Nephron progenitor cell (in vitro differentiated cells): ENCODE data around the gene PTGES3L.

Source experiments
- DNase-seq: peaks from one replicate; pipeline ENCODE4 v3.0.0; 2021
- H3K27ac Mint-ChIP-seq: 2 replicates; pipeline ENCODE4 v1.8.0; 2021; ENCODE audit warnings: mild to moderate bottlenecking, moderate library complexity, mixed read lengths
- H3K27me3 Mint-ChIP-seq: 2 replicates; pipeline ENCODE4 v1.8.0; 2021; ENCODE audit warnings: mild to moderate bottlenecking, low read depth, mixed read lengths; ENCODE audit not compliant: poor library complexity
- H3K36me3 Mint-ChIP-seq: 2 replicates; pipeline ENCODE4 v1.8.0; 2021; ENCODE audit warnings: low read depth, mixed read lengths
- H3K4me1 Mint-ChIP-seq: 2 replicates; pipeline ENCODE4 v1.8.0; 2021; ENCODE audit warnings: mixed read lengths
- H3K4me3 Mint-ChIP-seq: 2 replicates; pipeline ENCODE4 v1.8.0; 2021; ENCODE audit warnings: mild to moderate bottlenecking, moderate library complexity, mixed read lengths
- H3K9me3 Mint-ChIP-seq: 2 replicates; pipeline ENCODE4 v1.8.0; 2021; ENCODE audit warnings: mild to moderate bottlenecking, moderate library complexity, mixed read lengths
- TF ChIP-seq, protein P1 (sequence below): fragments of 200-600 bp; sonication (generic); IDR thresholded peaks from 2 replicates; pipeline ENCODE4 v1.5.0; 2021; ENCODE audit warnings: antibody characterized with exemption

The PTGES3L gene

DNA sequence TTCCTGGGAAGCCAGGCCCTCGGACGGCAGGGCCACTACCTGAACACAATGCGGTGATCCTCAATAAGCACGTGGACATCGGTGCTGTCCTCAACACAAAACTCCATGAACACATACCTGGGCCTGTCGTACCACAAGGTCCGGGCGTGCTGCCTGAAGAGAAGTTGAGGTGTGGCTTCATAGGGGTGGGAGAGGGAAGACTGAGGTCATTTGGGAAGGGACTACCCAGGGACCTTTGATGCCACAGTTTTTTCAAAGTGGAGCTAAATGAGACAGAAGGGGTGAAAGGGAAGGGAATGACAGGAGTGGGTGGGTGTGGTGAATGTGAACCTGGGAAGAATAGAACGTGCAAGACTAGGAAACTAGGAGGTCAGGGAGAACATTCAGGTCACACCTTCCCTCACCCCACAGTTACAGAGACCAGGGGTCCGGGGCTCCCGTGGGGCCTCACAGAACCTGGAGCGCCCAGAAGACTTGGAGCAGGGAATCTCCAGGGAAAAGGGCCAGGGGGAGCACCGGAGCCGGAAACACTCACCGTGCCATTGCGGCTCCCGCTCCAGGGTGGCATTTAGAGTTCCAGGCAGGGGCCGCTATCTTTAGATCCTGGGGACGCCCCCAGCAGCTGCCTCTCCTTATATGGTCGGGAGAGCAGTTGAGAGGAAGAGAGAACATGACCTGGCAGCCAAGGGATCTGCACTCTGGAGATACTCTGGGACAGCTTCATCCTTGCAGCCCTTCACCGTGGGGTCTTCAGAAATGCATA lies at the start of gene PTGES3L:
TSS of gene PTGES3L (minus strand) at position 570 of the 763 bp plus-strand sequence. CDS start at position 543, 27 bp downstream.
- DNase-seq: peak; percentile 35
- peaks cover 44% of the 10 kb centered on the region for H3K4me1 Mint-ChIP-seq
- peak within 1 kb of the TSS; percentile 98 for H3K27ac Mint-ChIP-seq
- no peaks in the 10 kb centered on the region for H3K9me3 Mint-ChIP-seq
- peaks cover 5% of the 10 kb centered on the region for H3K27me3 Mint-ChIP-seq
- H3K36me3 Mint-ChIP-seq: peaks cover 4% of the 10 kb centered on the region
- H3K4me3 Mint-ChIP-seq: peak within 1 kb of the TSS; percentile 98
- TF ChIP-seq, protein P1, sequence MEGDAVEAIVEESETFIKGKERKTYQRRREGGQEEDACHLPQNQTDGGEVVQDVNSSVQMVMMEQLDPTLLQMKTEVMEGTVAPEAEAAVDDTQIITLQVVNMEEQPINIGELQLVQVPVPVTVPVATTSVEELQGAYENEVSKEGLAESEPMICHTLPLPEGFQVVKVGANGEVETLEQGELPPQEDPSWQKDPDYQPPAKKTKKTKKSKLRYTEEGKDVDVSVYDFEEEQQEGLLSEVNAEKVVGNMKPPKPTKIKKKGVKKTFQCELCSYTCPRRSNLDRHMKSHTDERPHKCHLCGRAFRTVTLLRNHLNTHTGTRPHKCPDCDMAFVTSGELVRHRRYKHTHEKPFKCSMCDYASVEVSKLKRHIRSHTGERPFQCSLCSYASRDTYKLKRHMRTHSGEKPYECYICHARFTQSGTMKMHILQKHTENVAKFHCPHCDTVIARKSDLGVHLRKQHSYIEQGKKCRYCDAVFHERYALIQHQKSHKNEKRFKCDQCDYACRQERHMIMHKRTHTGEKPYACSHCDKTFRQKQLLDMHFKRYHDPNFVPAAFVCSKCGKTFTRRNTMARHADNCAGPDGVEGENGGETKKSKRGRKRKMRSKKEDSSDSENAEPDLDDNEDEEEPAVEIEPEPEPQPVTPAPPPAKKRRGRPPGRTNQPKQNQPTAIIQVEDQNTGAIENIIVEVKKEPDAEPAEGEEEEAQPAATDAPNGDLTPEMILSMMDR: no peak

DNA sequence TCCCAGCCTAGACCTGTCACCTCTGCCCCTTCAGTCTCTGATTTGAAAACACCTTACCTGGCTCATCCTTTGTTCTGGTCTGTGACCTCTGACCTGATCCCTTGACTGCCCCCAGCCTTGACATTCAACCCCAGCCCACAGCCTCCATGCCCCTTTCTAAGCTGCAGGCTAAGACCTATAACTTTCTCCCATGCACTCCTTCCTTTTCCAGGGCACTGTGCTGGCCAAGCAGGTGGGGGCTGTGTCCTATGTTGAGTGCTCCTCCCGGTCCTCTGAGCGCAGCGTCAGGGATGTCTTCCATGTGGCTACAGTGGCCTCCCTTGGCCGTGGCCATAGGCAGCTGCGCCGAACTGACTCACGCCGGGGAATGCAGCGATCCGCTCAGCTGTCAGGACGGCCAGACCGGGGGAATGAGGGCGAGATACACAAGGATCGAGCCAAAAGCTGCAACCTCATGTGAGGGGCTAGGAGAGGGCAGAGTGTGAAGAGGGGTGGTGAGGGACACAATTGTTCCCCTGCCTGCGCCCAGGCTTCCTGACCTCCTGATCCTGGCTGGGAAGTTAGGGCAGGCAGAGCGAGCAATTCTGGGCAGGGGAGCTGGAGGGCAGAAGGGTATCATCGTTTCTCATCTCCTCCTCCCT lies 48.5 kb upstream of the PTGES3L start:
- Mint-ChIP-seq H3K27ac (peak overlapping the region; percentile 28), H3K4me1 (peaks cover 64% of the 10 kb centered on the region), H3K9me3 (no peaks in the 10 kb centered on the region), H3K27me3 (no peaks in the 10 kb centered on the region), H3K36me3 (no peaks in the 10 kb centered on the region), H3K4me3 (peak overlapping the region; percentile 56)
- no peak for DNase-seq
- TF ChIP-seq, protein P1: no peak

DNA sequence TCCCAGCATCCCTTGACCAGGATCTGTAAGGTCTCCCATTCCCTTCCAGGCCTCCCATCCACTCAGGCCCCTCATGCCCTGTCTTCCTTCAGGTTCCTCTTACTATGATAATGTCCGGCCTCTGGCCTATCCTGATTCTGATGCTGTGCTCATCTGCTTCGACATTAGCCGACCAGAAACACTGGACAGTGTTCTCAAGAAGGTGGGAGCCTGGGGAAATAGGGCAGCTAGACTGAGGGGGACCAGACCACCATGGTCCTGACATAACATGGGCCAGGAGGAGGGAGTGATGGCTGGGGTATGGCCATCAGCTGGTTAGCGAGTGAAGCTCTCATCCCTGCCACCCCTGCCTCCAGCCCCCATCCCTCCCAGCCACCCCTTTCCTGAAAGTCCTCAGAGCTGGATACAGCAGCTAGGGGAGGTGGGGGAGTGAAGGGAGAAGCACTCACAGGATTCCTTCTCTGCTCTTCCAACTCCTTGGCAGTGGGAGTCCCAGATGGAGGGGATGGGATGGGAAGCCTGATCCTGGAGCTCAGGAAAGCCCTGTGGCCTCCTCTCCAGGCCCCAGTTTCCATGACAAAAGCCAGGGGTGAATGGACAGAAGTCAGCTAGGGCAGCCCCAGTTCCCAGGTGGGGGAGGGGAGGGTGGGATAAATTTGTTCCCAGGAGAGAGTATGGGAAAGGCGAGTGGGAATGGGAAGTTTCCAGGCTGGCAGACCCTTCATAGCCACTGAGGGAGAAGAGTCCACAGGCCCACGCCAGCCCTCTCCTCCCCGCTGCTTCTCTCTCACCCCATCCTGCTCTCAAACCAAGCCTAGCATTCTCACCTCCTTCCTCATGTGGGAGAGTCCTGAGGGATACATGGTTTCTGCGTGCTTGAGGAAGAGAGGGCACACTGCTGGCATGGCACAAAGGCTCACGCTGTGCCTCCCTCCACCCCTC lies 47.5 kb upstream of the PTGES3L start:
- no peaks in the 10 kb centered on the region for H3K27me3 Mint-ChIP-seq
- TF ChIP-seq, protein P1: no peak
- DNase-seq: no peak
- H3K36me3 Mint-ChIP-seq: no peaks in the 10 kb centered on the region
- H3K27ac Mint-ChIP-seq: no peak overlapping the region
- H3K4me1 Mint-ChIP-seq: peaks cover 61% of the 10 kb centered on the region
- H3K4me3 Mint-ChIP-seq: peak overlapping the region; percentile 65
- no peaks in the 10 kb centered on the region for H3K9me3 Mint-ChIP-seq

- H3K36me3 Mint-ChIP-seq: no peaks in the 10 kb centered on the region
Measured at GRCh38 chr17:43026595-43026994, 46.7 kb upstream of the PTGES3L start.

DNA sequence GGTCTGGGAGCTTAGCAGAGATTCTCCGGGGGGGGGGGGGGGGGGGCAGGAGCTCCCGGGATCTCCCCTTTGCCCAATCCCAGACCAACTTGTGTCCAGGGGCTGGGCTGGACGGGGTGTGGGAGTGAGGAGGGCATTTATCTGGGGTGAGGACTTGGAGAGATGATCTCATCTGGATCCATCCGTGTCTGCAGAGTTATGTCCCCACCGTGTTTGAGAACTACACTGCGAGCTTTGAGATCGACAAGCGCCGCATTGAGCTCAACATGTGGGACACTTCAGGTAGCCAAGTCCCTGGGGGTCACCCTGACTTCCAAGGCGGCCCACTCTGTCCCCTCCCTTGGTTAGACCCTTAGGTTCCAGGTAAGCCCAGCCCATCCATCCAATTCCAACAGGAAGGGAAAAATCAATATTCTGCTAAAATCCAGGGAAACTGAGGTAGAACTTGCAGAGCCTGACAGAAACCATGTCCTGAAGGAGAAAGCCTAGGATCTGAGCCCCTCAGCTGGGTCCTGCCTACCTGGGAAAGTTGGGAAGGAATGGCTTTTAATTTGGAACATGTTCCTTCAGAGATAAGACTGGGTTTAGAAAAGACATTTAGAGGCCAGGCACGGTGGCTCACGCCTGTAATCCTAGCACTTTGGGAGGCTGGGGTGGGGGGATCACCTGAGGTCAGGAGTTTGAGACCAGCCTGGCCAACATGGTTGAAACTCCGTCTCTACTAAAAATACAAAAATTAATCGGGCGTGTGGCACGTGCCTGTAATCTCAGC lies 46.1 kb upstream of the PTGES3L start:
- H3K4me1 Mint-ChIP-seq: peaks cover 61% of the 10 kb centered on the region
- H3K4me3 Mint-ChIP-seq: peak overlapping the region; percentile 92
- H3K27me3 Mint-ChIP-seq: no peaks in the 10 kb centered on the region
- TF ChIP-seq, protein P1: no peak
- no peaks in the 10 kb centered on the region for H3K9me3 Mint-ChIP-seq
- no peaks in the 10 kb centered on the region for H3K36me3 Mint-ChIP-seq
- H3K27ac Mint-ChIP-seq: no peak overlapping the region
- no peak for DNase-seq

More at GRCh38 chr17:43026595-43026994, 46.7 kb upstream of the PTGES3L start:
- Mint-ChIP-seq H3K9me3 (no peaks in the 10 kb centered on the region), H3K4me3 (peak overlapping the region; percentile 65), H3K4me1 (peaks cover 60% of the 10 kb centered on the region), H3K27me3 (no peaks in the 10 kb centered on the region), H3K27ac (no peak overlapping the region)
- TF ChIP-seq, protein P1: no peak
- no peak for DNase-seq
